GM18907 (cell line): Measurements from ENCODE around the gene SOD2.

Experiments used
- ATAC-seq: cut with Tn5 transposase; IDR thresholded peaks from one replicate; pipeline ENCODE4 v1.9.1; 2021; ENCODE audit warnings: mild to moderate bottlenecking, moderate library complexity; ENCODE audit not compliant: unreplicated experiment

Gene SOD2

DNA sequence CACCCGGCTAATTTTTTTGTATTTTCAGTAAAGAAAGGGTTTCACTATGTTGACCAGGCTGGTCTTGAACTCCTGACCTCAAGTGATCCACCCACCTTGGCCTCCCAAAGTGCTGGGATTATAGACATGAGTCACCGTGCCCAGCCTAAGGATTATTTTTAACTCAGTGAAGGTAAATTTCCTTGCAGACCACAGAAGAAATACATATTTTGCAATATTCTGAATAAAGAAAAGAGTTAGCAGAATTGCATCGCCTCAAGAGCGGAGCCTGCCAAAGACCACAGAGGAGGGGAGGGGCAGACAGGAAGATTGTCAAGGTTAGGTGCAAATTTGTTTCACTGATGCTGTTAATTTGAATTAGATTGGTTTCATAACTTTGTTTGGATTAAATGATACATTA lies 47.4 kb downstream of the SOD2 start:
- ATAC-seq = no peak
